Fibroblast of mammary gland (primary cell): ENCODE measurements around the gene MARVELD3.
"Not testable (repeated sequence)": the region's sequence is repeated elsewhere in the genome, so short reads cannot be mapped to it uniquely, and the experiment has no call there.

Source experiments
- DNase-seq: peaks from one replicate; pipeline ENCODE4 v3.0.0-alpha.2; 2010; ENCODE audit warnings: low read depth
- H3K4me3 ChIP-seq: 2 replicates; pipeline ENCODE4 v1.5.1; 2011; ENCODE audit warnings: low read depth, mild to moderate bottlenecking, low read length, moderate library complexity; ENCODE audit not compliant: control insufficient read depth
- TF ChIP-seq, protein P1 (sequence below): conservative IDR thresholded peaks from 2 replicates; pipeline ENCODE4 v1.5.1; 2011; ENCODE audit warnings: low read depth, low read length, inconsistent platforms; ENCODE audit not compliant: control insufficient read depth, insufficient read depth

The MARVELD3 gene

GRCh38 chr16:71591917-71592316 lies 34.1 kb upstream of the MARVELD3 start:
- H3K4me3 ChIP-seq = no peak overlapping the region
- TF ChIP-seq, protein P1, sequence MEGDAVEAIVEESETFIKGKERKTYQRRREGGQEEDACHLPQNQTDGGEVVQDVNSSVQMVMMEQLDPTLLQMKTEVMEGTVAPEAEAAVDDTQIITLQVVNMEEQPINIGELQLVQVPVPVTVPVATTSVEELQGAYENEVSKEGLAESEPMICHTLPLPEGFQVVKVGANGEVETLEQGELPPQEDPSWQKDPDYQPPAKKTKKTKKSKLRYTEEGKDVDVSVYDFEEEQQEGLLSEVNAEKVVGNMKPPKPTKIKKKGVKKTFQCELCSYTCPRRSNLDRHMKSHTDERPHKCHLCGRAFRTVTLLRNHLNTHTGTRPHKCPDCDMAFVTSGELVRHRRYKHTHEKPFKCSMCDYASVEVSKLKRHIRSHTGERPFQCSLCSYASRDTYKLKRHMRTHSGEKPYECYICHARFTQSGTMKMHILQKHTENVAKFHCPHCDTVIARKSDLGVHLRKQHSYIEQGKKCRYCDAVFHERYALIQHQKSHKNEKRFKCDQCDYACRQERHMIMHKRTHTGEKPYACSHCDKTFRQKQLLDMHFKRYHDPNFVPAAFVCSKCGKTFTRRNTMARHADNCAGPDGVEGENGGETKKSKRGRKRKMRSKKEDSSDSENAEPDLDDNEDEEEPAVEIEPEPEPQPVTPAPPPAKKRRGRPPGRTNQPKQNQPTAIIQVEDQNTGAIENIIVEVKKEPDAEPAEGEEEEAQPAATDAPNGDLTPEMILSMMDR = no peak
- no peak for DNase-seq

DNA sequence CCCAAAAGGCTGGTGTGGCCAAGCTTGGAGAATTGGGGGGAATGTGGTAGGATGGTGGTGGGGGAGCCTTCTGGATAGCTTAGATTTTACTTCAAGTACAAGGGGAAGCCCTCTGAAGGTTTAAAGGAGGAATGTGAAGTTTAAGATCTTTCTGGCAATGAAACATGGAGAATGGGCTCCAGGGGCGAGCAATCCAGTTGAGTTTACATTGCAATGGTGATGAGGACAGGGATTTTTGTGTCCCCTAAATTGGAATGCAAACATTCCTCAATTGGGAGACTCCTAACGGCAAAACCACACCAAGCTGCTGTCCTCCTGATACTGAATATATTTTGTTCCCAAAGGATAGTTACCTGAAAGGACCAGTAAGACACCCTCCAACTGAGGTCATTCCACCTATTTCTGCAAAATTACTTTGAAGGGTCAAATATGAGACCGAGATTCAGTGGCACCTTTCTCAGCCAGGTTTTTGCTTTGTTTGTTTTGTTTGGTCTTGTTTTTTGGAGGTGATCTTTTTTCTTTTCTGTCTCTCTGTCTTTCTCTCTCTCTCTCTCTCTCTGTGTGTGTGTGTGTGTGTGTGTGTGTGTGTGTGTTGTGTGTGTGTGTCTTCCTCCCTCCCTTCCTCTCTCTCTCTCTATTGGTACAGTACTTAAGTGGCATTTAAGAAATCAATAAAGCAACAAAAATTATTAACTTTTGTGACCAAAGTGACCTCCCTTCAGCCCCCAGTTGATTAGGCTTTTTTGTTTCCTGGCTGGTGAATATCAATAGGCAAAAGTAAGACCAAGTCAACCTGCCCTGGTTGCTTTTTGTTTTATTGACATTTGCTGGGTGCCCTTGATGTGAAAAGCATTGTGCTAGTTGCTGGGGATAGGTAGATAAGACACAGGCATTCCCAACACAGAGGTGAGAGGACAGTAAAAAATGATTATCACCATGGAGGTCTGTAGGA lies 32.7 kb upstream of the MARVELD3 start:
- DNase-seq = no peak
- no peak overlapping the region for H3K4me3 ChIP-seq
- TF ChIP-seq, protein P1 = no peak

GRCh38 chr16:71594000-71594646 lies 31.9 kb upstream of the MARVELD3 start:
- TF ChIP-seq, protein P1 = no peak
- DNase-seq = no peak
- H3K4me3 ChIP-seq = no peak overlapping the region

DNA sequence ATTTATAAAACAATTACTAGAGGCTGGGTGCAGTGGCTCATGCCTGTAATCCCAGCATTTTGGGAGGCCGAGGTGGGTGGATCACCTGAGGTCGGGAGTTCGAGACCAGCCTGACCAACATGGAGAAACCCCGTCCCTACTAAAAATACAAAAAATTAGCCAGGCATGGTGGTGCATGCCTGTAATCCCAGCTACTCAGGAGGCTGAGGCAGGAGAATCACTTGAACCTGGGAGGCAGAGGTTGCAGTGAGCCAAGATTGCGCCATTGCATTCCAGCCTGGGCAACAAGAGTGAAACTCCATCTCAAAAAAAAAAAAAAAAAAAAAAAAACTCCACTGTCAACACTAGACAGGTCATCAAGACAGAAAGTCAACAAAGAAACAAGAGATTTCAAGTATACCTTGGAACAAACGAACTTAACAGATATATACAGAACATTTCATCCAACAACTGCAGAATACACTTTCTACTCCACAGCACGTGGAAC lies 30.6 kb upstream of the MARVELD3 start:
- not testable (repeated sequence) for H3K4me3 ChIP-seq, DNase-seq

DNA sequence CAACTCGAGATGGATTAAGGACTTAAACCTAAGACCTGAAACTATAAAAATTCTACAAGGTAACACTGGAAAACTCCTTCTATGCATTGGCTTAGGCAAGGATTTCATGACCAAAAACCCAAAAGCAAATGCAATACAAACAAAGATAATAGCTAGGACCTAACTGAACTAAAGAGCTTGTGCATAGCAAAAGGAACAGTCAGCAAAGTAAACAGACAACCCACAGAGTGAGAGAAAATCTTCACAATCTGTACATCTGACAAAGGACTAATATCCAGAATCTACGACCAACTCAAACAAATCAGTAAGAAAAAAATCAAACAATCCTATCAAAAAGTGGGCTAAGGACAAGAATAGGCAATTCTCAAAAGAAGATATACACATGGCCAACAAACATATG lies 27.6 kb upstream of the MARVELD3 start:
- not testable (repeated sequence) for H3K4me3 ChIP-seq, DNase-seq

- H3K4me3 ChIP-seq = no peak overlapping the region
- TF ChIP-seq, protein P1 = no peak
- DNase-seq = no peak
Observed at GRCh38 chr16:71600822-71601221, 25.2 kb upstream of the MARVELD3 start.

GRCh38 chr16:71609066-71609465 lies 16.9 kb upstream of the MARVELD3 start:
- DNase-seq = no peak
- no peak overlapping the region for H3K4me3 ChIP-seq

More at GRCh38 chr16:71609066-71609465, 16.9 kb upstream of the MARVELD3 start:
- TF ChIP-seq, protein P1 = no peak
